Middle frontal gyrus (tissue), 1 donor: ENCODE measurements around the gene NRXN2.
"Not testable (repeated sequence)": the region's sequence is repeated elsewhere in the genome, so short reads cannot be mapped to it uniquely, and the experiment has no call there.

Source experiments
- DNase-seq: peaks from one replicate; pipeline ENCODE4 v3.0.0-alpha.2; 2015; ENCODE audit warnings: low spot score; ENCODE audit errors: extremely low spot score

NRXN2 gene

DNA sequence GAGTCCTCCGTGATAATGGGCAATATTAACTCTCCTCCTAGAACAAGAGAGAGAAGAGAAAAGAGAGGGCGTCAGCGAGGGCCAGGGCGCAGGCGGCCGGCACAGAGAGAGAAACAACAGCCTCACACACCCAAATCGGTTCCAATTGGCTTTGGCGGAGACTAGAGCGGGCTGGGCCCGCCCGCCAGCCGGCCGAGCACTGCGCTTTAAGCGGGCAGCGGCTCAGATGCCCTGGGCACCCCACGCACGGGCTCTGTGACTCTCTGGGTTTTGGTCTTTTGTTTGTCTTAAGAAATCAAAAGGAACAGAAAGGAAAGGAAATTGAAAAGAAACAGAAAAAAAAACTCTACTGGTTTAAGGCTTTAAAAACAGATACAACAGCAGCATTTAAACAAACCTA lies 115.0 kb downstream of the NRXN2 start:
- DNase-seq, result no peak

DNA sequence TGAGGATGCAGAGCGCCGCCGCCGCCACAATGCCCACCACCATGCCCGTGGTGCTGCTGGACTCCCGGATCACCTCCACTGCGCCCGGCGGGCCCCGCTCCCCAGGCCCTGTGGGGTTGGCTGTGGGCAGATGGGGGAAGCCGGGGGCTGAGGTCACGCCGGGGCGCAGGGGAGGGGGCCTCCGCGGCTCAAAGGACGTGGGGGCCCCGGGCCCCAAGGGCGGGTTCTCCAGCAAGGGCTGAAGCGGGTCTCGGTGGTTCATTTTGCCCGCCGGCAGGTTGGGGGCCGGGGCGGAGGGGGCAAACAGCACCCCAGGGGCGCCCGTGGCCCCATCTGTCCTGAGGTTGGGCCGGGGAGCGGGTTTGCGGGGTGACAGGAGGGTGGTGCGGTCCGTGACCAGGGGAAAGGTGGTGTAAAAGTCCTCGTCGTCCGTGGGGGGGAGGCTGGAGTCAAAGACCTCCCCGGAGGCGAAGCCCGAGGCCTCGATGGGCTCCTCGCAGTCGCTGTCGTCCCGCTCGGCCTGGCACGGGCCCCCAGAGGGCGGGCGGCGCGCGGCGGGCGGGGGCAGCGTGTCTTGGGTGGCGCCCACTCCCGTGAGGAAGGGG lies 115.5 kb downstream of the NRXN2 start:
- DNase-seq, result no peak

DNA sequence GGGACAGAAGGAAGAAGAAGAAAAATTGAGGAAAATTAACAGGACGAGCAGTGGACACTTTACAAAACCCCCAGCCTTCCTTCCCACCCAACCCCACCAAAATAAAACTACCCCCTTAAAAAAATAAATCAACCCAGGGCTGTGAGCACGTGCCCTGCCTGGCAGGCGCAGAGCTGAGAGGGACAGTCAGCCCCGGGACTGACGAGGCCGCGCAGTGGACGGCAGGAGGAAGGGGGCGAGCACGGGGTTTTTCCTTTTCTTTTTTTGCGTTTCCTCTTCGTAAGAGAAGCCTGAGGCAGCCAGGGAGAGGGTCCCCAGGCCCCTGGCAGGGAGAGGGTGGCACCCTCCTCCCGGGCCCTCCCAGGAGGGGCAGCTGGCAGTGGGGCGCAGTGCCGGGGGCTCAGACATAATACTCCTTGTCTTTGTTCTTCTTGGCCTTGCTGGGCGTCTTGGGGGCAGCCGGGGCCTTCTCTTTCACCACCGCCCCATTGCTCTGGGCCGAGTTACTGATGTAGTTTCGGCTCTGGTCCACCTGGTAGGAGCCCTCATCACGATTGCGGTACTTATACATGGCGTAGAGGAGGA lies 116.1 kb downstream of the NRXN2 start:
- DNase-seq, result no peak

DNA sequence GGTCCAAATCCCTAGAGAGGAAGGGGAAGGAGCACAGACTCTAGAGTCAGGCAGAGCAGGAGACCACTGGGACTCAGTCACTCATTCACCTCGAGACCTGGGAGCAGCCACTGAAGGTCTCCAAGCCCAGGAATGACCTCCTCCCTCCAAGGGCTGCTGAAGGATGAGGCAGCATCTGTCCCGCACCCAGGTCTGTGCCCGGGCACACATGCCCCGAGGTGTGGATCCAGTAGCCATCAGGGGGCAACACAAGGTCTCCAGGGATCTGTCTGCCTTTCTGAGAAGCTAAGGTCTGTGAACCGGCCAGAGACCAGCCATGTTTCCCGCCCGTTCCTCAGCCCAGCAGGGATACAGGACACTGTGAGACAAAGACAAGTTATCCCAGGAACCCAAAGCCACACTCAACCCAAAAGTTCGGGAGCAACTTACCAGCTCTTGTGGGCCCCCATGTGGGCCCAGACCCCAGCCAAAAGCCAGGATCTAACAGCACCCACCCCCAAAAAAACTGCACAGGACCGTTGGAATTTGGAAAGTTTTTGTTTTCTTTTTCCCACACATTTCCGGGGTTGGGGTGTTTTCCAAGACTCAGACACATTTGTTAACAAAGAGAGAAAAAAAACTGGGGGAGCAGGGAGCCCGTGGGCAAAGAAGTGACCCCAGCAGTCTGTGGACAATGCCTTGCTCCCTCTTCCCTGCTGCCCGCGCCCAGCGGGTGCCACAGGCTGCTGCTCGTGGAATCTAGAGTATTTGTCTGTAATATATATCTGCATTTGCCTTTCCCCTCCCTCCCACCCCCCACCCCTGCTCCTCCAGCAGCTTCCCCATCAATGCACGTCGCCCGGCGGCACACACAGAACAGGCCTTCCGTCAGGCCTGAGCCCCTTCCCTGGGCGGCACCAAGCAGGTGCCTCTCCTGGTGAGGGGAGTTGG lies 117.1 kb downstream of the NRXN2 start:
- DNase-seq, result no peak

DNA sequence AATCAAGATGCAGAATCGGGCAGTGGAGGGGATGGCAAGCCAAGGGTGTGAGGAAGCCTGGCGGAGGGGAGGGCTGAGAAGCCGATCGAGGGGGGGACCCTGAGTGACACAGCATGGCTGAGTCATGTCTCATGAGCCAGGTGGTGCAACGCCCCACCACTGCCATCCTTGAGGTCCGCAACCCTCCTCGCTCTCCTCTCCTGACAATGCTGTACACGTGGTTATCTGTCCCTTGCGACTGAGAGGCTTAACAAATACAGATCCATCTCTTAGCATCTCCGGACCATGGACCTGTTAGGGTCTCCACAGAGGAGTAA lies 117.8 kb downstream of the NRXN2 start:
- no peak for DNase-seq

DNA sequence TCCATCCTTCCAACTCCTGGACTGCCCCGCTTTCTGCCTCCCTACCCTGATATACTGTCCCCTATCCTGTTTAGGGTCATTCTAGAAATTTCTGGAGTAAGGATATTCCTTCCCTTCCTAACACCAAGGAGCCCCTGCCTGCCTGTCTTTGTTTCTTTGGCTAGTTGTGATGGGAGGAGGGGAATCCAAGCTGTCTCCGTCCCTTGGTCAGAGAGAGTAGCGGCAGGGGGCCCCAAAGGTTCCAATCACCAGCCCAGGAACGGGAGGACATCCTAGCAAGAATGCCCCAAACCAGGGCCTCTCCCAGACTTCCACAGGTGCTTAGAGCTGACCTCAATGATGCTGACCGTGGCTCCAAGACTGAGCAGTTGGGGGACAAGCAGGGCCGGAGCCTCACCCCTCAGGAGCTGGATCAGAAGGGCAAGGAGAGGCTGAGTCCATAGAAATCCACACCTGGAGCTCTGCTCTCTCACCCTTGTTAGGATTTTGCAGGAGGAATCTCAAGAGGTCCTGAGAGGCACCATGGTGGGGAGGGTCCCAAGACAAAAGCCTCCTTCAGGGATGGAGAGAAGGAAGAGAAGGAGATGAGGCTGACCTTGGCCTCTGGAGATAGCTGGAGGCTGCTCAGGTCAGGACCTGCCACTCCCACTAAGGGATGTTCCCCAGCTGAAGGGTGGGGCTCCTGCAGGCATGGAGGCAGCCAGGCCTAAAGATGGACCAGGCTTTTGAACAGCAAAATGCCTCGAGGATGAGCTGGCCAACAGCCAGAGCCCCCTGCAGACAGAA lies 118.3 kb downstream of the NRXN2 start:
- DNase-seq, result no peak

DNA sequence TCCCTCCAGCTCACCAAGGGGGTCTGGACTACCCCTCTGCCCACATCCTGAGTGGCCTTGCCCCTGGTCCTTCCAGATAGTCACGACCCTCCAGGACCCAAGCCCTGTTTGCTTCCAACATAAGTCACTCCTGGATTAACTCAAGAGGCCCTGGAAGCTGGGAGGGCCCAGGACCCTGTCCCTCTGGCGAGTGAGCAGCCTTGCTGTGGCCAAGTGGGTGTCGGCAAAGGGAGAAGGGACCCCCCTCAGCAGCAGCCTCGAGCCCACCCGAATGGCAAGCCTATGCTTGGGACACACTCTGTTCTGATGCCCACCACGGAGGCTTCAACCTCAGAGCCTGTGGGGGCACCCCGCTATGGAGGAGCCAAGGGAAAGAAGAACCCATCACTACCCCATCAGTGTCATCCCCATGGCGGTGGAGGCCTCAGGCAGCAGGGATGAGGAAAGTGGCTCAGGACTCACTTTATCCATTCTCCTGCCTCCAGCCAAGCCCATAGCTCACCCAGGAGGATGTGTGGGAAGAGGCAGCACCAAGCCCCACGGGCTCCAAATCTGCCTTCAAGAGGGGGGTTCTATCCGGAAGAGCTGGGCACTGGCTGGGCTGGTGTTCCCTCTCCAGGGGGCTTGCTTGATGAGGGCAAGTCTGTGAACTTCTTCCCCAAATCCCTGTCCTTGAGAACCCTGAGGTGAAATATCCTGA lies 119.4 kb downstream of the NRXN2 start:
- DNase-seq, result no peak

DNA sequence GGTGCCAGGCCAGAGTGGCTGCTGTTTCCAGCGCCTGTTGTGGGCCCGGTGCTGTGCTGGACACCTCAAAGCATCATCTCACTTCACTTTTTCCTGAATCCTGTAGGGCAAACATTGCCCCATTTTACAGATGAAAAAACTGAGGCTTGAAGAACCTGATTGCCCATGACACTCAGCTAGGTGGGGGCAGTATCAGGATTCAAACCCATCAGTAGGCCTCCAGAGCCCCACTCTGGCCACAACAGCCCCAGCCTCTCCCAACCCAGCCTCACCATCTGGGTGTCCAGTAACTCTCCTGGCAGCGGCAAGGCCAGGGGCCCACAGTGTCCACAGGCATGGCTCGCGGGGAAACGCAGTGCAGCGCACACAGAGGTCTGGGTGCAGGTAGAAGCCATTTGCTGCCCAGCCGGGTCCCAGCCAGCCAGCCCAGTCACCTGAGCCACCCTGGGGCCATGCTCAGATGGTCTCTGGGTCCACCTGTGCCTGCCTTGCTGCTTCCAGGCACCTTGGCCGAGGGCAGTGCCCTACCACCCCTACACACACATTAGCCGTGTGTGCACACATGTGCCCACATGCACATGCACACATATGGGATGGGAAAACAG lies 120.4 kb downstream of the NRXN2 start:
- no peak for DNase-seq

DNA sequence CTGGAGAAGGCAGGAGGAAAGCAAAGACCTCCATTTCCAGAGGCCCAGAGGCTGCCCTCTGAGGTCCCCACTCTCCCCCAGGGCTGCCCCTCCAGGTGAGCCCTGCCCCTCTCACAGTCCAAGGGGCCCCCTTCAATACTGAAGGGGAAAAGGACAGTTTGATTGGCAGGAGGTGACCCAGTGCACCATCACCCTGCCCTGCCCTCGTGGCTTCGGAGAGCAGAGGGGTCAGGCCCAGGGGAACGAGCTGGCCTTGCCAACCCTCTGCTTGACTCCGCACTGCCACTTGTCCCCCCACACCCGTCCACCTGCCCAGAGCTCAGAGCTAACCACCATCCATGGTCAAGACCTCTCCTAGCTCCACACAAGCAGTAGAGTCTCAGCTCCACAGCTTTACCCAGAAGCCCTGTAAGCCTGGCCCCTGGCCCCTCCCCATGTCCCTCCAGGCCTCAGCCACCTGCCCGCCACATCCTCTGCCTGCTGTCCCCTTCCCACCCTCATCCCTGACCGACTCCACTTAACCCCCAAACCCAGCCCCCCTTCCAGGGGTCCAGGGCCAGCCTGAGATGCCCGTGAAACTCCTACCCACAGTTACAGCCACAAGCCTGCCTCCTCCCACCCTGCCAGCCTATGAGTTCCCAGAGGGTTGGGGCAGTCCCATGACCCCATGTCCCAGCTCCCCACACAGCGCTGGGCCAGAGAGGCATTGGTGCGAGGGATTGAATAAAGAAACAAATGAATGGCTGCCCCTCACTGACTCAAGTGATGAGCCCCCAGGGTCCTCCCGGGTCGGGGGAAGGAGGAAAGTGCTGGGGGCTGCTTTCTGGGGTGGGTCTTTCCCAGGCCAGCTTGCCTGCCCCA lies 121.2 kb downstream of the NRXN2 start:
- DNase-seq, result no peak

DNA sequence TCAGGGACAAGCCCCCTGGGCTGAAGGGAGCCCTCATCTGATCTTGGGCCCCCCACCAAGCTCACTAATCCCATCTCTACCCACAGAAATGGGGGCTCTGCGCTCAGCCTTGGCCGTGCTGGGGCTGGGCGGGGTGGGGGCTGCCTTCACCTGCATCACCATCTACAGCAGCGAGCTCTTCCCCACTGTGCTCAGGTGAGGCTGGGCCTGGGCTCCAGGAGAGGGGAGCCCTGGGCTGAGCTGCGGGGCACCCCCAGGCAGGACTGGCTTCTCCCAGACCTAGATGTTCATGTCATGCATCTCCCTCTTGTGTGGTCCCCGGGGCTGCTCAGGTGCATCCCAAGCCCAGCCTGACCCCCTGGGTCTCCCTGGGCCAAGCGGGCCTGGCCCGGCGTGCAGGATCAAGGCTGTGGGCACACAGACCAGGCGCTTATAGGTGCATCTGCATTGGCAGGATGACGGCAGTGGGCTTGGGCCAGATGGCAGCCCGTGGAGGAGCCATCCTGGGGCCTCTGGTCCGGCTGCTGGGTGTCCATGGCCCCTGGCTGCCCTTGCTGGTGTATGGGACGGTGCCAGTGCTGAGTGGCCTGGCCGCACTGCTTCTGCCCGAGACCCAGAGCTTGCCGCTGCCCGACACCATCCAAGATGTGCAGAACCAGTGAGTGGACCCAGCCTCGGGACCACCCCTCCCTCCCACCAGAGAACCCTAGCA lies 122.6 kb downstream of the NRXN2 start:
- DNase-seq, result no peak

DNA sequence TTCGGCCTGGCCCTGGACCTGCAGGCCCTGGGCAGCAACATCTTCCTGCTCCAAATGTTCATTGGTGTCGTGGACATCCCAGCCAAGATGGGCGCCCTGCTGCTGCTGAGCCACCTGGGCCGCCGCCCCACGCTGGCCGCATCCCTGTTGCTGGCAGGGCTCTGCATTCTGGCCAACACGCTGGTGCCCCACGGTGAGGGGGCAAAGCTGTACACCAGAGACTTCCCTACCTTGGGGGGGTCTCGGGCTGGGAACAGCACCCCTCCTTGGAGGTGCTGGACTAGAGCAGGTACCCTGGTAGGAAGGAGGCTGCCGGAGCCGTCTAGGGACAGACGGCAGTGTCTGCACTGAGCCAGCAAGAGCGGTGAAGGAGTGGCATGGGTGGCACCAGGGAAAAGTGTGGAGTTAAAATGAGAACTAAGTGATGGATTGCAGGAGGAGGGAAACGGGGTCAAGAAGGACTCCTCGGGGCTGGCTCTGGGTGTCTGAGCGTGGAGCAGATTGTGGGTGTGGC lies 123.2 kb downstream of the NRXN2 start:
- DNase-seq, result no peak

DNA sequence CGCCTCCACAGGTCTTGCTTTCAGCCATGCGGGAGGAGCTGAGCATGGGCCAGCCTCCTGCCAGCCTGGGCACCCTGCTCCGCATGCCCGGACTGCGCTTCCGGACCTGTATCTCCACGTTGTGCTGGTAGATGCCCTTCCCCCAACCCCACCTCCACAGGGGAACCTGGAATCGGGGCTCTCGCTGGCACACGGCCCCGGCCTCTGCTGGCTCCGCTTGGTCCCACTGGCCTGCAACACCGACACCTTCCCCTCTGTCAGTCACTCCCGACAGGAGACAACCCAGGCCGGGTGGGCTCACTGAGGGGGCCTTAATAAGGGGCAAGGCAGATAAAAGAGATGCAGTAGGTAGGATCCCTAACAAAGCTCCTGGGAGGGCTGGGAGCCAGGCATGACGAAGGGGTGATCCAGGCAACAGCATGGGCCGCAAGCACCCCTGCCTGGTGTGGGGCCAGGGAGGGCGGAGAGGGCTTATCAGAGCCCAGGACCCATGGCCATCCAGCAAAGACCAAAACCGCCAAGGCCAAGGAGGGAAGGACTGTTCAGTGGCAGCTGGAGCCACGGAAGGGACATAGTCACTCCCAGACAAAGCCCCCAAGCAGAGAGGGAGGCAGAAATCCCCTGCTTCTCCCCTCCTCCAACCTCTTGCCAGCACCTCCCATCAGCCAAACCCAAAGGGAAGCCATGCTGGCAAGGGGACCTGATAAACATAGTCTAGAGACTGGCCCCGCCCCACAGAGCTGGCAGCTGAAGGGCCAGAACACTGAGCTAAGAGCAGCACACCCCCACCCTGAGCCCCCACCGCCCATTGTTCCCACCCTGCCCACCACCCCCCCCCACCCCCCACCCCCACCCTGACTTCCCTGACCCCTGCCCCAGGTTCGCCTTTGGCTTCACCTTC lies 124.0 kb downstream of the NRXN2 start:
- no peak for DNase-seq

DNA sequence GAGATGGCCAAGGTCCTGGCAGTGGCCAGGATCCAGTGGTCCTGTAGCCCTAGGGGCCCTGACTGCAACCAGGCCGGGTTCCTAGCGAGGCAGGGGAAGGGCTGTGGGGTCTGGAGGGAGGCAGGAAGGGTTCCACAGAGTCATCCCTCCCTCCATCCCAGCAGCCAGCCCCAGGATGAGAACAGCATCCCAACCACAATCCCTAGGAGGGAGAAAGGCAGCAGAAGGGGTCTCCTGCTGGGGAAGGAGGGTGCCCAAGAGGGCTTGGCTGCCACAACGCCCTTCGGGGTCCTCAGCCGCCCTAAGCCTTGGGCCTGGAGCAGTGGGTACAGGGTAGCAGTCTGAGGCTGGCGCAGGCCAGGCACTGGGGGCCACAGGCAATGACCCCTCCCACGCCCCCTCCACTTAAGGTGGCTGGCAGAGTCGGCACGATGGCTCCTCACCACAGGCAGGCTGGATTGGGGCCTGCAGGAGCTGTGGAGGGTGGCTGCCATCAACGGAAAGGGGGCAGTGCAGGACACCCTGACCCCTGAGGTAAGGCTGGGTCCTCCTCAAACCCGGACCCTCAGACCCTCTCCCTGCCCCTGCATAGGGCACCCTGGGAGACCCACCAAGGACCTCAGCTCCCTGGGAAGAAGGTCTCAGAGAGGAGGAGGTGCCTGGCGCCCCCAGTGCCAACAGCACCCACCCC lies 124.7 kb downstream of the NRXN2 start:
- no peak for DNase-seq

DNA sequence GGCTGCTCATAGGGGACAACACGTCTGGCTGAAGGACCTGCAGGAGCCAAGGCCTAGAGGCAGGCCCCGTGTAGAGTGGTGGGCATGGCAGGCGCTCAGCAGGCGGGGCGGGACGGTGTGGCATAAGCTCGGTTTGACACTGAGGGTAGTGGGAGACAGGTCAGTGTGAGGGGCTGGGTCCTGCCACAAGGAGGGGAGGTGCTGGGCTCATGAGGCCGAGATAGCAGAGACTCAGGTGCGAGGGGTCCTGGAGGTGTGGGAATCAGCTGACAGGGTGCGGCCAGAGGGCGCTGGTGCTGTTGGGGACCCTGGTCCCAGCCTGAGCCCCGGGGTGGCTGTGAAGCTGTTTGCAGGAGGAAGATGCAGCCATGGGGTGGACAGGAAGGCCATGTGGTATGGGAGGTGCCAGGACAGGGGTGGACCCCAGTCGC lies 125.3 kb downstream of the NRXN2 start:
- DNase-seq, result no peak

DNA sequence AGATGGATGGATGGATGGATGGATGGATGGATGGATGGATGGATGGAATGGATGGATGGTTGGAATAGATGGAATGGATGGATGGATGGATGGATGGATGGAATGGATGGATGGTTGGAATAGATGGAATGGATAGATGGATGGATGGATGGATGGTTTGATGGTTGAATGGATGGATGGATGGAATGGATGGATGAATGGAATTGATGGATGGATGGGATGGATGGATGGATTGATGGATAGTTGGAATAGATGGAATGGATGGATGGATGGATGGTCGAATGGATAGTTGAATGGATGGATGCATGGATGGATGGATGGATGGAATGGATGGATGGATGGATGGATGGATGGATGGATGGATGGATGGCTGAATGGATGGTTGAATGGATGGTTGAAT lies 127.1 kb downstream of the NRXN2 start:
- DNase-seq, result not testable (repeated sequence)

DNA sequence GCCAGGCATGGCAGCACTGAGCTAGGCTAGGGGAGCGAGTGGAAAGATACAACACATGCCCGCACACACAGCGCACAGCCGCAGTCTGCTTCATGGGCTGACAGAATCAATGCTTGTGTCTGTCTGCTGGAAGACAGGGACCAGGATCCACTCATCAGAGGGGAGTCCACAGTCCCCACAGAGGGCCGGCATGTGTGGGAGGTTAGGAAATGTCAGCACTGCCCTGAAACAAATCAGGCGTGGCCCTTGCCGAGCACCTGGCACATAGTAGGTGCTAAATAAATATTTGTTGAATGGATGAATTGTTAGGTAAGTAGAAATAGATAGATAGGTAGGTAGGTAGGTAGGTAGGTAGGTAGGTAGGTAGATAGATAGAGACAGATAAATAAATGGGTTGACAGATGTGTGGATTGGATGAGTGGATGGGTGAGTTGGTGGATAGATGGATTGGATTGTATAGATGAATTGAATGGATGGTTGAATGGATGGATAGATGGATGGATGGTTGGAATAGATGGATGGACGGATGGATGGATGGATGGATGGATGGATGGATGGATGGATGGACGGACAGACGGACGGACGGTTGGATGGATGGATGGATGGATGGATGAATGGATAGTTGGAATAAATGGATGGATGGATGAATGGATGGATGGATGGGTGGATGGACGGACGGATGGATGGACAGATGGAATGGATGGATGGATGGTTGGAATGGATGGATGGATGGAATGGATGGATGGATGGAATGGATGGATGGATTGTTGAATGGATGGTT lies 128.6 kb downstream of the NRXN2 start:
- DNase-seq, result no peak
